DMS153 (cell line): Measurements from ENCODE around the gene POLA1.

Source experiments
- DNase-seq: peaks from one replicate; lab custom pipeline; 2025; lab: John Stamatoyannopoulos, UW

POLA1 gene

DNA sequence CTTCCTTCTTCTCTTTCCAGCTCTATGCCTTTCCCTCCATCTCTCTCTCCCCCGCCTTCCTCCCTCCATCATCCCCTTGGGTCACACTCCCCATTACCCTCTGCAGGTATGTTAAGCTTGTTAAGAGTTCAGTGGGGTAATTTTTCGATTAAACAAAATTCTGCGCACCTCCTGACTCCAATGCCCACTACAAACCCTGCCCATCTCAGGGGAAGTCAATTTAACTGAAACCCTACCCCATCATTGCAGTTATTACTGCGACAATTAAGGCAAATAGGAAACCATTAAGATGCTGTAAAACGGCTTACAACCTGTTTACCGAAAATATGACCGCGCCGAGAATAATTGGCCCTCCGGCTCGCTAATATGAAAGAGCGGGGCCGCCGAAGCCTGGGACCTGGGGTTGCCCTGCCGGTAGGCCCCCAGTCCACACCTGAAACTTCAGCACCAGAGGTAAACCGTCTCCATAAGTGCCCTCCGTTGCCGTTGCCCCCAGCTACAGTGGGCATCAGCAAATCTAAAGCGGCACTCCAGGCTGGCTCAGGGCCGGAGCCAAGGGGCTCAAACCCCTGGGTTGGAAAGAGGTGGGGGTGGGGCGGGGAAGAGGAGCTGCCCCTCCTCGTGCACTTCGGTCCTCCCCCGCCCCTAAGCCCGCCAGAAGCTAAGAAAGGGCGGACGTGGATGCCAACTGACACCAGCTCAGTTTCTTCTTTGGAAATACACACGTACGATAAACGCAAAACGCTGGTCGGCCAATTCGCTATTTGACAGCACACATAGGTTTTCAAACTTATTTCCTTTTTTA is 317.3 kb downstream of the POLA1 start:
- DNase-seq = no peak

DNA sequence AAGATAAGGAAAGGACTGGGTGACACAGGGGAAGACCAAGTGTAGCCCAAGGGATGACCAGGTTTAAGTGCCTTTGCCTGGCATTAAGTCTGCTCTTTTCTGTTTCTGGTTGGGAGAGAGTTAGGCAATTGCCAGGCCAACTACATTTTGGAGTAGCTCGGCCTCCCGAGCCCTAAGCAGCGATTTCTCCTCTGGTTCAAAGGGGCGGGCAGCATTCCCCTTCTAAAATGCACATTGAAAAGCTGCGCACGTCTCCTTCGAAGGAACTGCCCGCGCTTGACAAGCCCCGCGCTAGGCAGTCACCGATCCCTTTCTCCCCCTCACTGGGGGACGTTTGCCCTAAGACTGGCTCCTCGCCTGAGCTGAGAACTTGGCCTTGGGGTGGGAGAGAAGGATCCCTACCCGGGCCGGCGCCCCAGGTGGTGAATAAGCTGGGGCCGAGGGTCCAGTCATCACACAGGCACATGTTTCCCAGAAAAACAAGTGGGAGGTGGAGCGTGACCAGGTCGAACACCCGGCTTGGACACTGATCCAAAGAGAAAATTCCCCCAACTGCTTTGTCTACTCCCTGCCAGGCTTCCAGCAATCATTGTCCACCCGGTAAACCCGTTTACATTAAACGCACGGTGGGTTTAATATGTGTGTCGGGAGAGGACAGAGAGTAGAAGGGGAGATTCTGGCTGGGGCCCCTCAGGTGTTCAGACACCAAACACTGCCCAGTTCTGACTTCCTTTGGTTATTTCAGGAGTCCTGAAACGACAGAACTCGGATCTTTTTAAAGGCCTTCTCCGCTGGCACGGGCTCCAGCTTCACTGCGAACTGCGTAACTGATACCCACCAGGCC is 318.1 kb downstream of the POLA1 start:
- no peak for DNase-seq

DNA sequence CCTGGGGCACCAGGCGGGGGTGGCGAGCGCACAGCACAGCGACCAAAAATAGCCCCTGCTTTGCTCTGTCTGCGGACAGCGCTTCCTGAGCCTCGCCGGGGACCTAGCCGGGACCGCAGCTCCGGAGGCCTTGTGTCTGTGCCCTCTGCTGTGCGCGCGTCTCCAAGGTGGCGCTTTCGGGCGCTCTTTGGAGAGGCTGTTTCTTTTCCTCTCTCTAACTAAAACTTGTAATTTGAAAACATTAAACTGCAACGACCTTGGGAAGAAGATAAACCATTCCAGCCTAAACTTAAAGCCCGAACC is 318.7 kb downstream of the POLA1 start:
- no peak for DNase-seq

DNA sequence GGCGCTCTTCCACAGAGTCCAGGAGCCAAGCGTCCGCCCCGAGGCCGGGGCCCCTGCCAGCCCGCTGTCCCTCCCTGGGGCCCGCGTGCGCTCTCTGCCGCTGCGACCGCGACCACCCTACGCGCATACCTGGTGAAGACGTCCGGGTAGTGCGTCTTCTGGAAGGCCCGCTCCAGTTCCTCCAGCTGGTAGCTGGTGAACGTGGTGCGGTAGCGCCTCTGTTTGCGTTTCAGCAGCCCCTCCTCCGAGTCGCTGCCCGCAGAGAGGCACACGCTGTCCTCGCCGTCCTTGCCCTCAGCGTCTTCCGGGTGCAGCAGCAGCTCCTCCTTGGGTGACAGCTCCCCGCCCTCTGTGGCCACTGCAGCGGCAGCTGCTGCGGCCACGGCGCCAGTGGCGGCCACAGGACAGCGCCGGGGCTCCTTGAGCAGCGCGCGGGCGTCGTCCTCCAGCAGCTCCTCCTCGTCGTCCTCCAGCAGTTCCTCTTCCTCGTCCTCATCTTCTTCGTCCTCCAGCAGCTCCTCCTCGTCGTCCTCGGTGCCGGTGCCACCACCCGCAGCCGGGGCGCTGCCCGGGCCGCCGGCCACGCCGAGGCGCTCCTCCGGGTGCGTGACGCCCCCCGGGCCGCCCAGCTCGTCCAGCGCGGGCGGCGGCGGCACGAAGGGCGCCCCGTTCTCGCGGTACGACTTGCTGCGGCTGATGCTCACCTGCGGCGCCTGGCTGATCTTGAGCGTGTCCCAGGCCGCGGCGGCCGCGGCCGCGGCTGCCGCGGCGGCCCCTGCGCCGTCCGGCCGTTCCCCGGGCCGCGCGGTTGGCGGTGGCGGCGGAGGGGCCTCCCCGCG is 319.3 kb downstream of the POLA1 start:
- DNase-seq = no peak

DNA sequence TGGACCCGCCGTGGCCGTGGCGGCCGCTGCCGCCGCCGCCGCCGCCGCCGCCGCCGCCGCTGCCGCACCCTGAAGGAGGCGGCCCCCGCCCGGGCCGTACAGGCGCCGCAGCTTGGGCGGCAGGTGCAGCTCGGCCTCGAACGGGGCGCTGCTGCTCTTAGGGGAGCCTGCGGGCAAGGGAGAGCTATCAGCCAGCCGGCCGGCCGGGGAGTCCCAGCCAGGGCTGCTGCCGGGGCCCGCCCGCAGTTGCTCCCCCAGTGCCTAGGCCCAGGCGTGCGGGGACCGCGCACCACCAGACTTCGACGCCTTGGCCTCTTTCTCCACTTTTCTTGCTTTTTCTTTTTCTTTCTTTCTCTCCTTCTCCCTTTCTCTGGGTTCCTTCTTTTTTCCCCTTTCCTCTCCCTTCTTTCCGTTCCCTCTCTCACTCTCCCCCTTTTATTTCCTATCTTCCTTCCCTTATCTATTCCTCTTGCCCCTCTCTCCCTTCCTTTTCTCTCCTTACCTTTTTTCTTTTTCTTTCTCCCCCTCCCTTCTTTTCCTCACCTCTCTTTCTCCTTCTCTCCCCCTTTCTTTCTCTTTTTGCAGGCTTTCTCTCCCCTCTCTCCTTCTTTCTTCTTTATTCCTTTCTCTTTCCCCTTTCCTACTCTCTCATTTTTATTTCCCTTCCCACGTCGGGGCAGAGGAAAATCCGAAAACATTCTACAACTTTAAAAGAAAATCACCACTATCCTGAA is 320.1 kb downstream of the POLA1 start:
- no peak for DNase-seq

DNA sequence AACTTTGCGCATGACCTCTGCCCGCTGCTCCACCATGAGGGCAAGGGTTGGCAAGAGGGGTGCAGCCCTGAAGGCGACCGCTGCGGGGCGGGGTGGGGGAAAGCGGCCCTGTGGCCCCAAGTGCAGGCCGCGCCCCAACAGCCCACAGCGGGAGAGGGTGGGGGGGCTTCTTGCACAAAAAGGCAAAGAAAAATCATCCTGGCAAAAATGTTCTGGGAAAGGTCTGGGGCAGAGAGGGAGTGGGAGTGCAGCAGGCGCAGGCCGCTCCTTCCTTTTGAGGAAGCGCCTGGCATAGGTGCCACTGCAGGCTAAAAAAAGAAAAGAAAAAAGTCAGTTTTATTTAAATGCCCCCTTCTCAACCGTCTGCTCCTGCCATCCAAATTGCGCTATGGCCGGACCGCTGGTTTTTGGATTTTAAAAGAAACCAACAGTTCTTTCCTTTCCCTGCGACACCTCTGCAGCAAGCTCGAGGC is 320.7 kb downstream of the POLA1 start:
- no peak for DNase-seq

DNA sequence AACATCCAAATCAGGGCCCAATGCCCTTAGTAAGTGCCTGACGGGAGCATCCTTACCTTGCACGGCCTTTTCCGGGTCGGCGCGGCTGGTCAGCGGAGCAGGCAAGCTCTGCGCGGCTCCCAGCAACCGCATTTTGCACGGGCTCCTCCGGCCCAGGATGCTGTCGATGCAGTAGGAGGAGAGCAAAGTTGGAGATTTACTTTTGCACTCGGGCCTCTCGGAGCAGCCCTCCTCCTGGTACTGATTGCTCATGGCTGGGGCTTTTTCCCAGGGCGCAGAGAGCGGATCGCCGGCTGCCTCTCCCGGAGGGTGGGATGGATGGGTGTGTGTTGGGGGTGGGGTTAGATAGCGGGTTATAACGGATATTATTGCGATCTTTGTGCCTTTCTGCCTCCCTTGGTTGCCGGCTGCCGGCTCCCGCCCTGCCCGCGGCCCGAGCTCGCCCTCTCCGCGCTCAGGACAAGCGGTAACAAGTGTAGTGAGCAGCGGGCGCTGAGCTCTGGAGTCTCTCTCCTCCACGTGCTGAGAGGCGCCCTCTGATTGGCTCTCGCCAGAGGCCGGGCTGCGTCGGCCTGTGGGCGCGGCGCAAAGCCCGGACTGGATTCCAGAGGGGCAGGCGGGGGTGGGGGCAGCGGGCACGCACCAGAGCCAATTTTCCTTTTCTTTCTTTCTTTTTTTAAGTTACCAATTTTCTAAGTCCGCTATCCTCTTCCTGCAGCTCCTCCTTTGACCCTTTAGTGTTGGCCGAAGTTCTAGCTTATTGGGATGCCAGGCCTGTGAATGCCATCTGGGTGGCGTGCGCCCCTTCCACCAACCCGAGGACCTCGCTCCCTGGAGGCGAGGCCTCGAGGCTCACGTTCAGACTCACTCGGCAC is 322.0 kb downstream of the POLA1 start, which contains the start of gene ARX:
ARX (minus strand) TSS at position 480 of the 875 bp plus-strand sequence; CDS start at position 252, 228 bp downstream.
- DNase-seq = peak; percentile 30

DNA sequence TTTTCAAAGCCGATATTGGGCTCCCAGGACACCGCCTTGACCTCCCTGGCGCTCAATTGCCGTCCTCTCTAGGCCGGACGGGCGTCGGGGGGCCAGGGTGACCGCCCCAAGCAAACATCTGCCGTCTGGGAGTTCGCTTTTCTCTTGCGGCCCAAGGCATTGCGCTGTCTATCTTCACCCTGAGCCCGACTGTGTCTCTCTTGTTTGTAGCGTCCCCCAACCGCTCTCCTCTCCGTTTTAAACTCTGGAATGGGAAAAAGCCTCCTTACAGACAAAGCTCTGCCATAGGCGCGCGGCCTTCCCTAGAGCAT is 322.6 kb downstream of the POLA1 start:
- no peak for DNase-seq

DNA sequence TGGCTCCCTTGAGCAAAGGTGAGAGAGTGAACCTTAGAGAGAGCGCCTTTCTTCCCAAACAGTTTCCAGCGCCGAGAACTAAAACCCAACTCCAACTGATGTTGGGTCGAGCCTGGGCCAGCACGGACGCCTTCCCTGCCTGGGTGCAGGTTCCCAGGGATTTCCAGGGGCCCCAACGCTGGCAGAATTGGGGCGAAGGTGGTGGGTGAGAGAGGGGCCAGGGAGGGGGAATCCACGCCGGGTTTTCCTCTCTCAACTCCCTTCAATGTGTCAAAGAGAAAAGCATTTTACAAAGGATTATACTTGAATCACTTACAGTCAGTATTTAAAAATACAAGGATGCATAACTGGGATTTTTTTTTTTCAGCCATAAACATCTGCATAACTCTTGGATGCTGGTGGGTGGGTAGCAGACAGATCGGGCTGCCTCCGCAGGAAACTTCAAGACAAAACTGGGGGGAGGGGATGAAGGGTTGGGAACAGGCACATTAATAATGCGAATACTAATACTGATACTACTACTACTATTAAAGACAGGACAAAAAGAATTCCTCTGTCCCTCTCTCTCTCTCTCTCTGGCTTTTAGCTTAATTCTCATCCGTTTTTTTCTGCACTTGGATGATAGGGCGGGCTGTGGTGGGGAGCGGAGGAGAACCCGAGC is 323.4 kb downstream of the POLA1 start:
- no peak for DNase-seq

DNA sequence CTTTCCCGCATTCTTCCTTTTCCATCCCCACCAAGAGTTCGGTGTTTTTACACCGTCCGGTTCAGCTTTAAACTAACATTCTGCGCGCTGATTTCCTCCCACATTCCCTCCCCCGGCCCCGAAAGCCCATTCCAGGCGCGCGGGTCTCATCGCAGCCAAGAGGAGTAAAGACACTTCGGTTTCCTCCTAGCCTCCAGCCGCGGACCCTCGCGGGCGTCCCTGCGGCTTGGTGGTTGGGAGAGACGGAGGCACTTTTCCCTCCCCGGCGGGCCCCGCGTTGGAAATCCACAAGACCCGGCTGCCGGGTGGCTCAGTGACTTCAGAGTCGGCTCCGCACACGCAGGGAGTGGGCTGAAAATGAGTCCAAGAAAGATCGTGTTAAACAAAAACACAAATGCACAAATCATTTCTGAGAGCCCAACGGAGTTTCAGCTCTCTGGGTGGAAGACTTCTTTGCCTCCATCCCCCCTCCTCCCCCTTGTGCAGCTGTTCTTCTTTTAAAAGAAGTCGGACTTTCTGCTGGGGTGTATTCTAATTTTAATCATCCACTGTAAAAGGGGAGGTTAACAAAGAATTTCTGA is 324.0 kb downstream of the POLA1 start:
- no peak for DNase-seq

DNA sequence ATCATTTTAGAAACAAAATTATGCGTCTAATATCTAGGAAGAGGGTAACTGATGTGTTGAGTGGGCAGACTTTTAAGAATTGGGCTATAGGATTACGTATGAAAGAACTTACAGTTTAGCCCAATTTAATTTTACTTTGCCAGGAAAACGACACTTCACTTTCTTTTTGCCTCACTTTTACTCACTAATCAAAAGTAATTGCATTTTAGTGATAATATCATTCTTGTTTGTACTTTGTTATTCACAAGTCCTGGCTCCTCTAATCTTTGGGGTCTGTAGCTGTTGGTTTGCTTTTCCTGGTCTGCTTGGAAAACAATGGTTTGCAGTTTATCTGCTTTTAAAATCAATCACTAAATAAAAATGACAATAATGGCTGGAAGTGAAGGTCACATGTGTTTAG is 325.0 kb downstream of the POLA1 start:
- DNase-seq = no peak

DNA sequence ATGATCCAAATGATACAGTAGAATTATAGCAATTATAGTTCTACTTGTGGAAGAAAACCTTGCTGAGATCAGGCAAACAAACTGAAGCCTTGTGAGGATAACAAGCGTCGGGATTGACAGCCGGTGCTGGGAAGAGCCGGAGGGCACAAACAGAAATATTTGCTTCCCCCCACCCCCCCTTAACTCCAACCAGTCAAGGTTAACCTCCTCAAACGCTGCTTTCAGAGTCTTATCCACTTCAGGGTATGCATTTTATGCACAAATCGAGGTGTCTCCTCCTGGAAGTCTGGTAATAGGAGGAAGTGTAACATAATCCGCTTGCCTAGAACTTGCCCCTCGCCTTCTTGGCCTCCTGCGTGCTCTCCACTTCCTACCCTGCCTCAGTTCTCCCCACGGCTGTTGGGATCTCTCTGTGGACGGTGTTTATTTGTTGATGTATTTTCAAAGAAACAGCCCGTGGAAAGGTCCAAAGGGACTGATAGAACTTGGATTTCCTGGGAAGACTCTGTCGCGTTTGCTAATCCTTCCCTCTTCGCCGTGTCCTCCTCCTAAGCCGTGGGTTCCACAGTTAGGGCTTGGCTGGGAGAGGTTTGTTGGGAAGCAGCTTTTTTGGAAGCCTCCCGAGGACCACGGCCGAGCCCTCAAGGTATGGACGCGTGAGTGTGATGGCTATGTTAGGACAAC is 326.1 kb downstream of the POLA1 start:
- DNase-seq = no peak

DNA sequence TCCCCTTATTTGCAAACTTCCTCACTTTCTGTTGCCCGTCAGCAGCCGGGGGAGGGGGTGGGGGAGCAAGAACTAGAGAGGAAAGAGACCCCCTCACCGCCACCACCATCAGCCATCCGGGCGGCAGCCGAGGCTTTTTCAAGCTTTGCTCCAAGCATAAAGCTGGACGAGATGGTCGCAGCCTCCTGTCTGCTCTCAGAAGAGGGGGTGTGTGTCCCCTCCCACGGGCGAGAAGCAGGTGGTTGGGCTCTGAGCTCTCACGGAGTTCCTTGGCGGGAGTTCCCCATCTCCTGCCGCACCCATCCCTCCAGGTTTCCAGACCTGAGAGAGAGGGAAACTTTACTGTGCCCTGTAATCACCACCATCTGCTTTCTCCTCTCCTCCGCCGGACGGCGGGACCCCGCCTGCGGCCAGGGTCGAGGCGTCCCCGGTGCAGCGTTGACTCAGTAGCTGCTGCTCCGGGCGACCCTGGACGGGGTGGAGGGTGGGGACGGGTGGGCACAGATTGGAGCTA is 326.7 kb downstream of the POLA1 start:
- no peak for DNase-seq

DNA sequence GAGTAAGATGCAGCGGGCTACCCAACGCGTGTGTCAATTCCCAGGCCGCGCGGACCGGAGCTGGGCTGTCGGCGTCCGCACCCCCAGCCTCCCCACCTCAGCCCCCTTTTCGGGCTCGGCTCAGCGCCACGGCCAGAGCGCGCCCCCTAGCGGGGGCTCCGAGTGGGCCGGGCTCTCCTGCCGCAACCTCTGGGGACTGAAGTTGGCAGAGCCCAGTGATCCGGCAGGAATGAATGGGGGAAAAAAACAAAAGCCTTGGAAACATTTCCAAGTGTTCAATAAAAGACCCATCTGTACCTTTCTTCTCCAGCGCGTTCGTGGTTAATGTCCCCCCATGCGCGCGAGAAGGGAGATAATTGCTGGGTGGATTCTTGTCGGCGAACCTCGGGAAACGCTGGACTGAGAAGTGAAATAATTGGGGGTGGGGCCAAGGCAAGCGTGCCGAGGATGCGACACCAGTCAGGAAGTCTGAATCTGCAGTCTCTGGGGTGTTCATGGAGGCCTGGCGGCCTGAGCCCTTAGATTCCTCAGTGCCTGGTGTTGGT is 327.3 kb downstream of the POLA1 start:
- DNase-seq = no peak

DNA sequence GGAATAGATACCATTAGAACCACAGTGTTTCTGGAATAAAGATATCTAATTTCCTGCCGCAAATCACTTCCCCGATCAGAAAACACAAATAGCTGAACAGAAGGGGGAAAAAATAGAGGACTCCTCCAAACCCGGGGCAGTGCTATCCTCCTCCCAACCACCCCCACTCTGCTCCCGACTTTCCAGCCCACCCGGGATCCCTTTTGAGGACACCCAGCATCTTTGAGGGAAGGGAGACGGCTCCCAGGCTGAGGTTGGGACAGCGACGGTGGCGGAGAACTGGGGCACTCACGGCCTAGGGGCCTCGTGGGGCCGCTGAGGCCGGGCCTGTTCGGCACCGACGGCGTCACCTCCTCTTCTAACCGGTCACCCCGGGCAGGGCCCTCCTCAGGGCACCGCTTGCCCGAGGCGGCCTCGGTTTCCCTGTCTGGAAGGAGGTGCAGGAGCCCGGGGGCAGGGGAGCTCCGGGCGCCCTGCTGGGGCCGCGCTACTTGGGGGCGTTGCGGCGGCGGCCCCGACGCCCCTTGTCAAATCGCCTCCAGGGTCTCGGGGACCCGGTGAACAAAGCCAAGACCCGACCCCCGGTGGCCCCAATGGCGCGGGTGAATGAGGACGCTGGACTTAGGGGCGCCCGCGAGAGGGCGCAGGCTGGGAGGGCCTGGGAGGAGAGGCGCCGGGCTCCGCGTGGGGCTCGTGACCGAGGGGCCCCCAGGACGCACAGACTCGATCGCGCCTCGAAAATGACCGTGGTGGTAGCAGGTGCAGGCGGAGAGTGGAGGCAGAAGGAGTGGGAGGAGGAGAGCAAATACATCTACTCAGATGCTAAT is 329.0 kb downstream of the POLA1 start:
- no peak for DNase-seq

DNA sequence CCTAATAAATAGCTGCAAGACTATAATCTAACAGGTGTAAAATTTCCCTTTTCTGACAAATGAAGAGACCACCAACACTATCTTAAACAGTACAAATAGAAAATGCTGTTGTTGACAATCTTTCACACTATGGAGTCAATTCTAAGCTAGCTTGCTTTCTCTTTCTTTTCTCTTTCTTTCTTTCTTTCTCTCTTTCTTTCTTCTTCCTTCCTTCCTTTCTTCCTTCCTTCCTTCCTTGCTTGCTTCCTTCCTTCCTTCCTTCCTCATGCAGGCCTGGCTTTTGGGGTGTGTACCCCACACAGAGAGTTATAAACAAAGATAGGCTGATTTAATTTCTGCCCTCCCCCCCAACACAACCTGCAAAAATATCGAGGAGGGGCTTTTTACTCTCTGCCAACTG is 330.2 kb downstream of the POLA1 start:
- no peak for DNase-seq

DNA sequence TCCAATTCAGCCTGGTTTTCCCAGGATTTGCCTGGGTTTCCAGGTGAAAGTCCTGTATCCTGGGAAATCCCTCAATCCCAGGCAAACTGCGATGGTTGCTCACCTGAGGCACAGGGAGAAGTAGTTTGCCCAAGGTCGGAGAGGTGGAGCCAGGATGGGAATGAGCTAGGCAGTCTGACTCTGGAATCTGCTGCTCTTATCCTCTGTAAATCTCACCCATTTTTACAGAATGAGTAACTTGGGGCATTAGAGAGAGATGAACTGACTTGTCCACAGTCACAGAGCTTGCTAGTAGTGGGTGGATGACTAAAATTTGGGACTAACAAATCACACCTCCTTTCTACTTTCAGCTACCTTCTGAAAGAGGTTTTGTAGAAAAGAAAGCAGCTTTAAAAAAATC is 331.9 kb downstream of the POLA1 start:
- DNase-seq = no peak

DNA sequence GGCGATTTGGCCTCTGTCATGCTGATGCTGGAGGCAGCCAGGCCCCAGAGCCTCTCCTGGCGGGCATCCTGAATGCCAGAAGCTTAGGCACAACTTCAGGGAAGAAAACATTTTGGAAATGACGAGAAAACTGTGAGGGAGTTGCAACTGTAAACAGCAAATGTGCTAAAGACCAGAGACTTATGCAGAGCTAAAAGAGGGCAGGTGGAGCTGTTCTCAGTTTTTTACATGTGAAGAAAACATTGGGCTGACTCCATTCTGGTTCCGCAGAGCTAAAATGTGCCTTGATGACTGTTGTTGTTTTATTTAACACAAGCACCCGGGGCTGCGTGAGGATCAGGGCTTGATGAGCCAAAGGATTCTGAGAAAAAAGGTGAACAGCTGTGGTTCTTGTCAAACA is 332.9 kb downstream of the POLA1 start:
- no peak for DNase-seq
